ENCODE measurements around the gene BCL10.
"Not testable (repeated sequence)": the region's sequence is repeated elsewhere in the genome, so short reads cannot be mapped to it uniquely, and the experiment has no call there.

The BCL10 gene

GRCh38 chr1:85262985-85263384 lies 13.4 kb downstream of the BCL10 start:
- DNase-seq: no peak

DNA sequence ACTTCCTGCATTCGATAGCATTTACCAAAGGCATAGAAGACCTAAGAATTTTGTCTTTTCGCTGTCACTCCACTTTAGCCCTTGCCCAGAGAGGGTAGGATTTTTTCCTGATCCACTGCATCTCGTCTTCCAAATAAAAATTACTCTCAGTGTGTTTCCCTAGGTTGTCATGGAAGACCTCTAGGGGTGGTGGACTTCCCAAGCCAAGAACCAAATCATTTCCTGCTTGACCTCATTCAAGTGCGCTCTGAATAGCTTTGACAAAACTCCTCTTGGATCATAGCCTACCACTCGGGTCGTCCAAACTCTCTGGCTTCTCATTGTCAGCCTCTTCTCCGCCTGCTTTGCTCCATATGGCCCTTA lies 16.5 kb downstream of the BCL10 start:
- DNase-seq: no peak

GRCh38 chr1:85259118-85259911 lies 17.1 kb downstream of the BCL10 start, which contains the start of gene C1orf52:
Gene C1orf52 (minus strand): TSS chr1:85259662. CDS start chr1:85259633, 29 bp downstream.
- peak; percentile 94 for DNase-seq

DNA sequence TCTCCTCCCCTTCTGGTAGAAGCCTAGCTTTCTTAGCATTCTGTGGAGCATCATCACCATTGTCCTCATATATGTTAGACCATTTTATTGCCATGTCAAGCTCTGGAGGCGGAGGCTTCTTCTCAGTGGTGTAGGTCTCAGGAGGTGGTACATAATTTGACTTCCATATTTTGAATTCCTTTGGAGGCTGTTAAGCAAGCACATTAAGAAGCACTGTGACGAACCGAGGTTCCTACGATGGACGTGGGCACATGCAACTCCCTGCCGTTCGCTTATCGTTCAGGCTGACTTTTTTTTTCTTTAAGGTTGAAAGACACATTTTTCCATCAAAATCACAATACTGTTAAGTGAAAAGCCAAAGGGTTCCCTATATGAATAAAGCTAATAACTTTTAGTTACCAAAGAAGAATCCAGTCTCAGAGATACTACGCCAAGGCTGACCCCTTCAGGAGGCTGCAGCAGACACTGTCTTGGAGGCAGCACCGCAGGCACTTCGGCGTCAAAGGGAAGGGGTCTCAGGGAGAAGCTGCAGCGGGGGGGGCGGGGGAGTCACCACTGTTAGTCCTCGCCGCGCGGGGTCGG lies 17.8 kb downstream of the BCL10 start:
- DNase-seq: peak; percentile 41

DNA sequence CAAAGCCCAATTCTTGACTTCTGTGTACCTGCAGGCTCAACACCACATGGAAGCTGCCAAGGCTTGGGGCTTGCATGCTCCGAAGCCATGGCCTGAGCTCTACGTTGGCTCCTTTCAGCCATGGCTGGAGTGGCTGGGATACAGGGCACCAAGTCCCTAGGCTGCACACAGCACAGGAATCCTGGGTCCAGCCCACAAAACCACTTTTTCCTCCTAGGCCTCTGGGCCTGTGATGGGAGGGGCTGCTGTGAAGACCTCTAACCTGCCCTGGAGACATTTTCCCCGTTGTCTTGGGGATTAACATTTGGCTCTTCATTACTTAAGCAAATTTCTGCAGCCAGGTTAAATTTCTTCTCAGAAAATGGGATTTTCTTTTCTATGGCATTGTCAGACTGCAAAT lies 27.4 kb downstream of the BCL10 start:
- DNase-seq: not testable (repeated sequence)

DNA sequence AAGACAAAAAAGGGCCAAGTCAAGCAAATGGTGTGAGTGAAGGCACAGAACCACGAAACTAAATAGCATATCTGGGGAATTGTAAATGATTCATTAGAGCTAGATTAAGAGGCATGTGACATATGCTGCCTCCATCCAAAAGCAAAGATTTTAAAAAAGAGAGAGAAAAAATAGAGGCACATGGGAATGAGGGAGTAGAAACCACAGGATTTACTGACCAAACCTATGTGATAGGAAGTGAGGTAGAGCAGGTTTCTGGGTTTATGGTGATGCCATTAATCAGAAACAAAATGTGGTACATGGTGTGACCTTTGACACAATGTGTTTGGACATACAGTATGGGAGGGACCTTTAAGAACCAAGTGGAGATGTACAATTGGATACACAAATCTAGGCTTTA lies 30.5 kb downstream of the BCL10 start:
- no peak for DNase-seq

DNA sequence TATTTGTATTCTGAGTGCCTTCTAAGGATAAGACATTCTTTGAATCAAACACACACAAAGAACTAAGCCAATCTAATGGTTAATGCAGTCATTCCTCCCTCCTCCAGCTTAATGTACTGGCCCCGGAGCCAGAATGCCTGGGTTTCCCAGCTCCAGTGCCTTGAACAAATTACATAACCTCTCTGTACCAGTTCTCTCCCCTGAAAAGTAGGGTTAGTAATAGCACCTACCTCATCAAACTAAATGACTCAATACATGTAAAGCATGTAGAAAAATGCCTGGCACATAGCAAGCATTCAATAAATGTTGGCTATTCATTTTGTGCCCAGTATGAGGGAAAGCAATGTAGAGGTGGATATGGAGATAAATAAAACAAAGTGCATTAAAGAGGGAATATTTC lies 31.0 kb downstream of the BCL10 start:
- DNase-seq: peak; percentile 19

DNA sequence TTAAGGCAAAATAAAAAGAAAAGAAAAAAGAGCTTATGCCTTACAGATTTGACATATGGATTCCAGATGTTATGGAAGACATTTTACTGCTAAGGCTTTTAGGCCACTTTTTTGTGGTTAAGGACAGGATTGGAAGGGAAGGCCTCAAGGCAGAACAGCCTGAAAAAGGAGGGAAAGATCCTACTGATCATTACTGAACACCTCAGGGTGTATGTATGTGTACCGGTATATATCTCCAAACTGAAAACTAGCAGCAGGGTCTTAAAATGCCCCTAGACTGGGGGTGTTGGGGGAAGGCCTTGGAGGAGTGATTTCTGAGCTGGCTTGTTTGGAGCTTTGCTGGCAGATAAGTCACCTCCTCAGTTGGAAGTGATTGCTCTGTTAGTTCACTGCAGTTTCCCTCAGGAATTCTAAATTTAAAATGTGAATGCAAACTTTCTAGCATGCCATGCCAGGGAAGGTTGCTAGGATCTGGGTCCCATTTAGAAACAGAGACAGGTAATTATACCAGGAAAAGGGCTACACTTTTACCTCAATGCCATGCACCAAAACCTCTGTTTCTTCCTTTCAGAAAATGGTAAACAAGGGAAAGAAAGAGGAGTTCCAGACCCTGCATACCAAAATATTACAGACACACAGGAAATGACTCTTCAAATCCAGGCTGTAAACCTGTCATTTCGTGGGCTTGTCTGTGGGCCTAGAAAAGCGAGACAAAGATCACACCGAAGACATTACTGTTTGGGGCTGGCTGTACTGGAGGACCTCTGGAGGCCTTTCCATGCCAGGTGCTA lies 32.0 kb downstream of the BCL10 start:
- peak; percentile 43 for DNase-seq

DNA sequence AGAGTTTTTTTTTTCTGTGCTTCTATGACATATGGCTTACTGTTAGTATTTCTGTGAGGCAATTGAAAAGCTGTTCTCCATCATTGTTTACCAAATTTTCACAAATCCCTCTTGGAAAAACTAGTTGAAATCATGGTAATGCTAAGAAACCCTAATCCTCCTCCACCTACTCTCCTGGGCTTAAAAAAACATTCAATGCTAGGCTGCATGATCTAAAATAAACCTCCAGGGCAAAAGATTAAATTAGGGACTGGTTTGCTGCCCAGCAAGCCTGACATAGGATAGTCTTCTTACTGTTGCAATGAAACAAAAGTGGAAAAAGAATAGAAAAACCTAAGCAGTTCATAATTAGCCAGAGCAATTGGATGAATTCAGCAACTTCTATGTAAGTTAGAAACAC lies 33.1 kb downstream of the BCL10 start:
- no peak for DNase-seq

DNA sequence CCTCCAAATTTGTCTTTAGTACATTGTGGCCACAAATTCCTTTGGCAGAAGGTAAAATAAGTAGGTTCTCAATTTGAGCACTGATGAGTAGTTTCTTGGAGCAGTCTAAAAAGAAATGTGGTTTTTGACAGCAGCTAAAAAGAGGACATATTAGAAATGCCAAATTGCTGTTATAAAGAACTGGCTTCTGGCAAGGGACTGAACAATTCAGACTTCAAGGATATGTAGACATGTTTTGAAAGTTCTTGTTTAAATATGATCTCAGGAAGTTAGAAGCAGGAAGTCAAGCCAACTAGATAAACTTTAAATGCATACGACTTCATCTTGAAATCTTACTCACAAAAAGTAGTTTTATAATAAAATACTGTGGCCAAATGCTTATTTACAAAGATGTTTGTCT lies 35.8 kb downstream of the BCL10 start:
- DNase-seq: no peak

- peak; percentile 61 for DNase-seq
Observed at GRCh38 chr1:85240174-85240601, 36.2 kb downstream of the BCL10 start.

- no peak for DNase-seq
Observed at GRCh38 chr1:85237613-85238012, 38.8 kb downstream of the BCL10 start.

- DNase-seq: no peak
Observed at GRCh38 chr1:85230305-85230977, 46.0 kb downstream of the BCL10 start.

DNA sequence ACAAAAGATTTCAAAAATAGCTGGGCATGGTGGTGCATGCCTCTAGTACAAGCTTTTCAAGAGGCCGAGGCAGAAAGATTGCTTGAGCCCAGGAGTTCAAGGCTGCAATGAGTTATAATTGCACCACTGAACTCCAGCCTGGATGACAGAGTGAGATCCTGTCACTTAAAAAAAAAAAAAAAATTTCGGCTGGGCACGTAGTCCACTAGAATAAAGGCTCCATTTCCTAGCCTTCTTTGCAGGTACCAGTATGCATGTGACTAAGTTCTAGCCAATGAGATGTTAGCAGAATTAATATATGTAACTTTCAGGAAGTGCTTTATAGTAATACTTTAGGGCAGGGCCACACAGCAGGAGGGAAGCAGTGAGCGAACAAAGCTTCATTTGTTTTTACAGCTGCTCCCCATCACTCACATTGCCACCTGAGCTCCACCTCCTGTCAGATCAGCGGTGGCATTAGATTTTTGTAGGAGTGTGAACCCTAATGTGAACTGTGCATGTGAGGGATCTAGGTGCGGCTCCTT lies 46.8 kb downstream of the BCL10 start:
- no peak for DNase-seq

DNA sequence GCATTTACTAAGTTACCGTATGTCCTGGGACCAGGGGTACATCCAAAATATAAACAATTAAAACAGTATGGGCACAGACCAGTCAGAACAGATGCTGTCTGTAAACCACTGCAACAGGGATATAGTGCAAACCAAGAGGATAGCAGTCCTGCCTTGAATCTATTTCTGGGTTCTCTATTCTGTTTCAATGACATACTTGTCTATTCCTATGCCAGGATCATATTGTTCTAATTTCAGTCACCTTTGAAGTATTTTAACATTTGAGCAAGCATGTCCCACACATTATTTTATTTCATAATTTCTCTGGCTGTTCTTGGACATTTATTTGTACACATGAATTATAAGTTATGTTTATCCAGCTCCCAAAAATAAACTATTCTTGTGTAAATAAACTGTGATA lies 47.5 kb downstream of the BCL10 start:
- no peak for DNase-seq

DNA sequence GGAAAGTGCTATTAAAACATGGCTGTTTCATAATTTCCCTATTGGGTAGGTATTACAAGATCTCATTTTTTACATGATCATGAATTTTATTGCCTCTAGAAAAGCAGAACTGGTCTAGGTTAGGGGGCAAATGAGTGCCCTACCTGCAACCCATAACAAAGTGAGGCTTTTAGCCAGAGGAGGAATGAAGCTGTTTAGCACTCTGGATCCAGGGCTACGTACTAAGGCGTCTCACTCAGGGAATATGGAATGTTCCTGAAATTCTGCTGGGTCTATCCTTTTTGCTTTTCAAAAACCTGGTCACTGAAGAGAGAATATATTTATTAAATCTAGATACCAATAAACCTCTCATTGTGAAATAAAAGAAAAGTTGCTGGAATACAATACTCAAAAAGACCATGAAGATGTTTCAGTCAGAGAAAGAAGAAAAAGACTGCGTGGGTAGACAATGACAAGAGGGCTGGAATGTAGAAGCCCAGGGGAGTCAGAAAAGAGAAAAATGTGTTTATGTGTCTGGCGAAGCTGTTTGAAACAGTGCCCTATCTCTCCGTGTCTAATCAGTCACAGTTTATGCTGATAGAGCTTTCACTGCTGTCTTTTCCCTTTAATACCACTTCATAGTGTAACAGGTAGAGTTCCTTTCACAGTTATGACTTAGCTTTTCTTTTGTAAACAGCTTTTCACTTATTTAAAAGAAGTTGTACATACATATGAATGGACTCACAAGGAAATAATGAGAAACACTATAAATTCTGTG lies 50.6 kb downstream of the BCL10 start:
- peak; percentile 11 for DNase-seq

DNA sequence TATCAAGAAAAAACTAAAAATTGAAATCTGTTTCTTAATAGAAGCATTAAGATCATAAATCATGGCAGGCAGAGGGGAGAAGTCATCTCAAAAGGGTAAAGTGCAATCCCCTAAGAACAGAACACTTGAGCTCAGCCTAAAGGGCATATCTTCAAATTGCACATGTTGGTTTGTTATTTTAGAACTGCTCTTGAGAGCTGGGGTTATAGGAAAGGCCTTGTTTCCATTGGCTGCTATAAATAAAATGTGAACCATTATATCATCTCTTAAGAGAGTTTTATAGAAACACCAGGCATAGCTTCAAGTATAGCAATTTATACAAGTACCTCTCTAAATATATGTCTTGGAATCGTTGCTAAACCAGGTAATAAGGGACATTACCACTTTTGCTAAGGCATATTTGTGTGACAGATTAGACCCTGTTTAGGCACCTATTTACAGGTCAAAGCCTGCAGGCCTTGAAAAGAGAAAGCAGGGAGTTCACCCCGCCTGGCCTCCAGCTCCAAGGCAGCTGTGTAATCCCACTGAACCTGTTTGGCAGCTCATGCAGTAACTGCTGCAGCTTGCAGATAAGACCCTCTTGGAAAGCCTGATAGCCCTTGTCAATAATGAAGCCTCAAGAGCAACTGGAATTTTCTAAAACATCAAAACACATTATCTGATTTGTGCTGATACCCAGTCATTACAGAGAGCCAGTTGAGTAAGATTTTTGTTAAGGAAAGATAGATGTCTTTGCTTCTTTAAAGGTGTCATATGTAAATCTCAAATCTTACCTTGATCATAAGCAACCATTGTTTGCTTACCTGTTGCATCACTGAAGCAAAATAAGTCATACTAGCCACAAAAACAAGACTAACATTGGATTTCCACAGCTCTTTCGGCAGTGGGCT lies 51.5 kb downstream of the BCL10 start:
- no peak for DNase-seq

- DNase-seq: no peak
Observed at GRCh38 chr1:85224295-85224694, 52.1 kb downstream of the BCL10 start.

- DNase-seq: no peak
Observed at GRCh38 chr1:85223334-85223733, 53.1 kb downstream of the BCL10 start.

DNA sequence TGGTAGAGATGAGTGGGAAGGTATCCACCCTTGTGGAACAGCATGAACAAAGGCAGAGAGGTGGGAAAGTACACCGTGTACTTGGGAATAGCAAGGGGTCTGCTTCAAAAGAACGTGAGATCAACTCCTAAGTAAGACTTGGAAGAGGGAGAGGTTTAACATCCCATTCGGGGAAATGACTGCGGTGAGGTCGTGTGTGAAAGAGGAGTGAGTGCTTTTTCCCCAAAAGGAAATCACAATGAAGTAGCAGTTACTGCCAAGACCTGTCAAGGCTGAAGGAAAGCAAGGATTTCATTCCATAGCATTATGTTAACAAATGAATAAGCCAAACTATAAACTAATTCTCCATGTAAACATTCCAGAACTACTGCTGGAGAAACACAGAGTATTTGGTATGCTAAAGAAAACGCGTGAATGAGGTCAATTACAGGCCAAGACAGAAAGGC lies 55.7 kb downstream of the BCL10 start:
- peak; percentile 69 for DNase-seq
